A549 (cell line): Measurements from ENCODE around the gene DDX3X. TPM values are rescaled to one million over a fixed set of nuclear protein-coding genes. Genes with fewer than 3 reads are reported as not detected.
A peak's percentile ranks its signal among the peaks of the same experiment; 100 is the strongest.

Experiments
- ATAC-seq, 2 experiments: fragments of 200-7000 bp in 1 of 2; fragments of >200 bp in 1 of 2; cut with Nextera tagmentation in 1 of 2; cut with Tn5 transposase in 1 of 2; 3 replicates each; pipeline versions ENCODE4 v1.8.0 to v1.9.1; 2018 to 2020; ENCODE audit warnings: mild to moderate bottlenecking in 1 of 2, moderate library complexity in 1 of 2
- CTCF ChIA-PET: fragments of 300-600 bp; sonication (Branson Sonifier 250); formaldehyde crosslinking; extraction: SDS; loops from one replicate; lab custom pipeline; 2021; ENCODE audit warnings: antibody characterized with exemption, inconsistent platforms; lab: Yijun Ruan, JAX
- POLR2A ChIA-PET: fragments of 350-600 bp; formaldehyde crosslinking; extraction: SDS; loops from one replicate; lab custom pipeline; 2021; ENCODE audit warnings: antibody characterized with exemption, inconsistent platforms; lab: Yijun Ruan, JAX
- DNase-seq, 2 experiments: peaks; one replicate each; pipeline versions ENCODE4 v3.0.0 to v3.0.0-alpha.2; 2011 to 2016; ENCODE audit warnings: low read depth in 1 of 2, low spot score in 1 of 2
- FAIRE-seq: peaks from 2 replicates; lab custom pipeline; 2011; peaks lifted over from hg19 to GRCh38; lab: Jason Lieb, UNC
- H3K27ac ChIP-seq, 2 experiments: fragments of >200 bp; sonication (Bioruptor Twin); formaldehyde crosslinking; 3 replicates each; pipeline ENCODE4 v1.5.1; 2016 to 2017
- H3K4me1 ChIP-seq: fragments of >200 bp; sonication (Bioruptor Twin); formaldehyde crosslinking; 3 replicates; pipeline ENCODE4 v1.6.1; 2016
- H3K4me2 ChIP-seq: fragments of >200 bp; sonication (Bioruptor Twin); formaldehyde crosslinking; 3 replicates; pipeline ENCODE4 v1.6.1; 2016
- H3K4me3 ChIP-seq: fragments of >200 bp; sonication (Bioruptor Twin); formaldehyde crosslinking; 3 replicates; pipeline ENCODE4 v1.5.1; 2016
- H3K9me3 ChIP-seq: fragments of >200 bp; sonication (Bioruptor Twin); formaldehyde crosslinking; 3 replicates; pipeline ENCODE4 v1.6.1; 2016
- EHMT2 ChIP-seq: fragments of 200-600 bp; sonication (generic); IDR thresholded peaks from 2 replicates; pipeline ENCODE4 v1.6.1; 2016; ENCODE audit warnings: antibody characterized with exemption, low read depth, mild to moderate bottlenecking, moderate library complexity
- EP300 ChIP-seq, 2 experiments: fragments of >200 bp; sonication (Bioruptor Twin); formaldehyde crosslinking; IDR thresholded peaks; 2 replicates in 1 of 2; 3 replicates in 1 of 2; pipeline ENCODE4 v1.6.1; 2016 to 2017
- FOSB ChIP-seq: fragments of 250-450 bp; sonication (Bioruptor Pico); IDR thresholded peaks from 2 replicates; pipeline ENCODE4 v1.5.0; 2020; ENCODE audit warnings: mild to moderate bottlenecking, moderate library complexity
- FOSL2 ChIP-seq, 2 experiments: fragments of 450-650 bp in 1 of 2; fragments of >200 bp in 1 of 2; sonication (Bioruptor Twin) in 1 of 2; formaldehyde crosslinking; IDR thresholded peaks; 2 replicates each; pipeline versions ENCODE4 v1.5.0 to v1.6.1; 2016 to 2020; ENCODE audit warnings: mild to moderate bottlenecking in 1 of 2, moderate library complexity in 1 of 2
- HDAC2 ChIP-seq: fragments of 200-600 bp; sonication (generic); IDR thresholded peaks from 2 replicates; pipeline ENCODE4 v1.6.1; 2016
- HOXA7 ChIP-seq: fragments of 250-450 bp; sonication (Bioruptor Pico); IDR thresholded peaks from 2 replicates; pipeline ENCODE4 v1.5.0; 2020; ENCODE audit warnings: mild to moderate bottlenecking, moderate library complexity
- HOXB13 ChIP-seq: fragments of 250-450 bp; sonication (Bioruptor Pico); IDR thresholded peaks from 2 replicates; pipeline ENCODE4 v1.5.0; 2020; ENCODE audit warnings: low read depth, mild to moderate bottlenecking, moderate library complexity
- HOXB5 ChIP-seq: fragments of 250-450 bp; sonication (Bioruptor Pico); IDR thresholded peaks from 2 replicates; pipeline ENCODE4 v1.5.0; 2020; ENCODE audit warnings: mild to moderate bottlenecking, moderate library complexity
- JUN ChIP-seq, 2 experiments: fragments of >200 bp; sonication (Bioruptor Twin); formaldehyde crosslinking; IDR thresholded peaks; 2 replicates in 1 of 2; 3 replicates in 1 of 2; pipeline ENCODE4 v1.6.1; 2016 to 2017
- JUNB ChIP-seq: fragments of >200 bp; sonication (Bioruptor Twin); formaldehyde crosslinking; IDR thresholded peaks from 2 replicates; pipeline ENCODE4 v1.6.1; 2016
- MAFK ChIP-seq: fragments of 450-650 bp; IDR thresholded peaks from 2 replicates; pipeline ENCODE4 v1.6.1; 2014; ENCODE audit not compliant: partially characterized antibody
- RARB ChIP-seq: fragments of 250-450 bp; sonication (Bioruptor Pico); IDR thresholded peaks from 2 replicates; pipeline ENCODE4 v1.8.0; 2021; ENCODE audit warnings: mild to moderate bottlenecking, moderate library complexity
- RNF2 ChIP-seq: fragments of 200-600 bp; sonication (generic); IDR thresholded peaks from 2 replicates; pipeline ENCODE4 v1.6.1; 2016; ENCODE audit warnings: low read depth, mild to moderate bottlenecking, antibody characterized with exemption, moderate library complexity, borderline replicate concordance
- SMC3 ChIP-seq: fragments of >200 bp; sonication (Bioruptor Twin); formaldehyde crosslinking; IDR thresholded peaks from 3 replicates; pipeline ENCODE4 v1.6.1; 2018; ENCODE audit warnings: inconsistent platforms
- ZFP36 ChIP-seq: fragments of 450-650 bp; IDR thresholded peaks from 2 replicates; pipeline ENCODE4 v1.6.1; 2014; ENCODE audit warnings: borderline replicate concordance; ENCODE audit not compliant: partially characterized antibody
- WGBS: methylation state at CpG from one replicate; pipeline ENCODE4 v1.1.6; 2017; ENCODE audit errors: missing lambda C conversion rate; 5-methylcytosine and 5-hydroxymethylcytosine counted together
- polyA plus RNA-seq, 4 experiments: library from polyadenylated mRNA; depleted of rRNA in 3 of 4; stranded (reverse); fragments of >200 nt; fragmentation: RNase III in 1 of 4; extraction: RNeasy Plus Mini Kit Qiagen cat#74134 plus additional on column Dnase treatment in 1 of 4; gene quantifications; 2 replicates in 3 of 4; 3 replicates in 1 of 4; pipeline ENCODE4 v1.2.3, GENCODE V29; 2011 to 2017
- TF ChIP-seq, protein P1 (sequence below): fragments of 150-350 bp; IDR thresholded peaks from 2 replicates; pipeline ENCODE4 v1.6.1; 2014; ENCODE audit warnings: low read depth, mild to moderate bottlenecking, low read length
- TF ChIP-seq, protein P2 (sequence below): IDR thresholded peaks from 2 replicates; pipeline ENCODE4 v1.6.1; 2012
- TF ChIP-seq, protein P3 (sequence below): fragments of 450-650 bp; IDR thresholded peaks from 2 replicates; pipeline ENCODE4 v1.6.1; 2014; ENCODE audit warnings: antibody characterized with exemption
- TF ChIP-seq, protein P4 (sequence below): fragments of 250-450 bp; sonication (Bioruptor Pico); IDR thresholded peaks from 2 replicates; pipeline ENCODE4 v1.5.0; 2021; ENCODE audit warnings: mild to moderate bottlenecking, moderate library complexity, borderline replicate concordance

Gene DDX3X
- polyA plus RNA-seq, 2 of the 4 experiments (the other 2 are of a cell fraction): 216 to 341 TPM

DNA sequence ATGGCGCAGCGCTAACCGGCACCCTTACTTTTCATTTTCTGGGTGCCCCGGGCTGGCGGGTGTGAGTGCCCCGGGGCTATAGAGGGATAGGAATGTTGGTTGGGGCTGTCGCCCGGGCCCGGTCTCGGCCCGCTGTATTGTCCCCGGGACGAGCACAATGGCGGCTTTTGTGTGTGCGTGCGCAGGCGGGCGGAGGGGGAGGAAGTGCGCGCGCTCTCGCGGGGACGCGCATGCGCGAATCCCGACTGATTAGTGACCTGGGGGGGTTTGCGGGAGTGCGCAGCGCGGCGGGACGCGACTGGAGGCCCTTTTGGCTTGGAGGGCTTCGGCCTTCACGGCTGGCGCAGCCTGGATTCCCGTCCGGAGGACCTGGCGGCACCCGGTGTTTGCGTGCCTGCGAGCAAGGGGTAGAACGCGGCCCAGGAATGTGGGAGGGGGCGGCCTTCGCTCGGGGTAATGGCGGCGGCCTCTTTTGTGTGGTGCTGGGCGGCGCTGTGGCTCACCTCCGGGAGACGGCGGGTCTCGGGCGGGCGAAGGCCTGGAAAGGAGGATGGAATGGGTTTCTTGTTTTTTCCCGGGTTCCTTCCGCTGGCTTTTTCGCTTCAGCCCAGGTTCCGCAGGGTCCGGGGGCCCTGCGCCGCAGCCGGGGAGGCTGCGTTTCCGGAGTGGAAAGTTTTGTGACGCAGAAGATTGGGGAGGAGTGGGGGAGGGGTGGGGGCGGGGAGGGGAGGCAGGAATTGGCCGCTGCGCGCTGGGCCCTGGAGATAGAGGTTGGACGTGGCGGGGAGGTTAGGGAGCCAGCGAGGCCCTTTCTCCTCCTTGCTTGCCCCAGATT is 618 bp downstream of the DDX3X start (continued):
- no peak for TF ChIP-seq ZFP36
- no peak for TF ChIP-seq RNF2
- TF ChIP-seq HOXB13: no peak
- TF ChIP-seq SMC3: no peak
- TF ChIP-seq JUNB: no peak
- TF ChIP-seq, protein P1, sequence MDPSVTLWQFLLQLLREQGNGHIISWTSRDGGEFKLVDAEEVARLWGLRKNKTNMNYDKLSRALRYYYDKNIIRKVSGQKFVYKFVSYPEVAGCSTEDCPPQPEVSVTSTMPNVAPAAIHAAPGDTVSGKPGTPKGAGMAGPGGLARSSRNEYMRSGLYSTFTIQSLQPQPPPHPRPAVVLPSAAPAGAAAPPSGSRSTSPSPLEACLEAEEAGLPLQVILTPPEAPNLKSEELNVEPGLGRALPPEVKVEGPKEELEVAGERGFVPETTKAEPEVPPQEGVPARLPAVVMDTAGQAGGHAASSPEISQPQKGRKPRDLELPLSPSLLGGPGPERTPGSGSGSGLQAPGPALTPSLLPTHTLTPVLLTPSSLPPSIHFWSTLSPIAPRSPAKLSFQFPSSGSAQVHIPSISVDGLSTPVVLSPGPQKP: no peak
- TF ChIP-seq FOSB (CRISPR knock-in tag): peak; percentile 49; the same call in 1 of the 2 replicates
- TF ChIP-seq EHMT2: no peak
- TF ChIP-seq RARB (CRISPR knock-in tag): no peak

DNA sequence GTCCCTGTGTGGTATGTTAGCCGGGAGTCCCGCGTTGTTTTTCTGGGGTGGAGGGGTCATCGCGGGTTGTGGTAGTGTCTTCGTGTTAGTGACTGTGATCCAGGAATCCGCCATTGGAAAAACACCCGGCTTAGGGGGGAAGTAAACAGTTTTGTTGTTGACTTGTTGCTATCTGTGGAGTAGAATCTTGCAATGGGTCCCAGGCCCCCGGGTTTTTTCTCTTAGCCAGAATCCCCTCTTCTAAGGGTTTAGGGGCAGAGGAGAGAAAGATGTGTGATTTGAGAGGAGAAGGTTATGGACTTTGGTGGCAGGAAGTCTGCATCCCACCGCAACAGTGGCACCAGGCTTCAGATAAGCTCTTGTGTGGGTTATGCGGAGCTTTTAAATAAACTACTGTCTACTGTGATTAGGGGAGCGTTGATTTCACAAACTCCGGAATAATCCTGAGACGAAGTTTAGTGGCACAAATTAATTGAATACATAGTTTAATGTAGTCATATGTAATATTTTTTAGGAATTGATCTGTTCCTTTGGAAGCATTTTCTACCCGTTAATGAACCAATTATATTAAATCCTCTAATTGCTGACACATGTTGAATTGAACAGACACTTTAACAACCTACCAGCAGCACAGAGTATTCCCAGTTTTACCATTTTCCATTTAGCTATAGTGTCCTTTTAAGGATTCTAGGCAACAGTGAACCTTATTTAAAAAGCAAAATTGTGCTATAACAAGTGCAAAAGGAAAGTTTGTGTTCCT is 1.4 kb downstream of the DDX3X start:
- Histone ChIP-seq H3K9me3 (no peaks in the 10 kb centered on the region), H3K4me3 (peak overlapping the region; percentile 95), H3K4me1 (peaks cover 33% of the 10 kb centered on the region), H3K4me2 (peak overlapping the region; percentile 96), H3K27ac (peak overlapping the region; percentile 97 to 100)
- CTCF ChIA-PET: interaction anchor here (1.4 kb wide), 1 partner anchor 106 kb away, joined by 5 read pairs; no protein-coding TSS in a partner anchor
- DNase-seq (no peak), FAIRE-seq (no peak), ATAC-seq (no peak)
- POLR2A ChIA-PET: no interaction called here
- WGBS: 2% methylated on average over 12 of the region's 15 CpGs
- TF ChIP-seq EP300 (IDR thresholded peaks at IDR 0.05) (no peak), MAFK (peak; percentile 40)

DNA sequence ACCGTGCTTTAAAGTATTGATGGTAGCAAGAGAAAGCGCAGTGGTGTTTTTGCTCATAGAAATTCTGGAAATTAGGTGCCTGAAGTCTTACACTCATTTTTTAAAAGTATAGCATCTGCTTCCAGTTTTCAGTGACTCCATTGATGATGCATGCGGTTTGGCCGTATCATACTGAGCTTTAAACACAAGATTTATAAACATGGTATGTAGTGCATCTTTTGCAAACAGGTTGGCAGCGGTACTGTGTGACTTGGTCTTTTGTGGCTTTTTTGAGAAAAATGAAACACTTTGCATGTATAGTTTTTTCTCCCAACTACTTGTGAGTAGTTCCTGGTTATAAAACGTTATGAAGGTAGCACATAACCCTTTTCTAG is 2.0 kb downstream of the DDX3X start:
- DNase-seq (no peak), FAIRE-seq (no peak), ATAC-seq (no peak)
- peaks cover 38% of the 10 kb centered on the region for H3K4me1 ChIP-seq
- peak overlapping the region; percentile 95 for H3K4me3 ChIP-seq
- TF ChIP-seq FOSB (CRISPR knock-in tag): no peak
- no peak for TF ChIP-seq FOSL2 (IDR thresholded peaks at IDR 0.05)
- TF ChIP-seq FOSL2 (CRISPR knock-in tag; IDR thresholded peaks at IDR 0.05): no peak
- TF ChIP-seq EP300 (IDR thresholded peaks at IDR 0.05): no peak
- TF ChIP-seq HOXA7 (CRISPR knock-in tag): no peak
- TF ChIP-seq, protein P2, sequence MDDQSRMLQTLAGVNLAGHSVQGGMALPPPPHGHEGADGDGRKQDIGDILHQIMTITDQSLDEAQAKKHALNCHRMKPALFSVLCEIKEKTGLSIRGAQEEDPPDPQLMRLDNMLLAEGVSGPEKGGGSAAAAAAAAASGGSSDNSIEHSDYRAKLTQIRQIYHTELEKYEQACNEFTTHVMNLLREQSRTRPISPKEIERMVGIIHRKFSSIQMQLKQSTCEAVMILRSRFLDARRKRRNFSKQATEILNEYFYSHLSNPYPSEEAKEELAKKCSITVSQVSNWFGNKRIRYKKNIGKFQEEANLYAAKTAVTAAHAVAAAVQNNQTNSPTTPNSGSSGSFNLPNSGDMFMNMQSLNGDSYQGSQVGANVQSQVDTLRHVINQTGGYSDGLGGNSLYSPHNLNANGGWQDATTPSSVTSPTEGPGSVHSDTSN: no peak
- no peak for TF ChIP-seq HOXB5 (CRISPR knock-in tag)
- no peak for TF ChIP-seq JUN (IDR thresholded peaks at IDR 0.05)
- TF ChIP-seq HDAC2: no peak
- POLR2A ChIA-PET: no interaction called here
- H3K9me3 ChIP-seq: no peaks in the 10 kb centered on the region
- H3K4me2 ChIP-seq: peak overlapping the region; percentile 96
- peak overlapping the region; percentile 97 to 100; a peak in 3 of 6 replicates for H3K27ac ChIP-seq
- CTCF ChIA-PET: interaction anchor here (1.4 kb wide), 1 partner anchor 106 kb away, joined by 5 read pairs; no protein-coding TSS in a partner anchor
- WGBS: 7% methylated on average over 6 of the region's 6 CpGs

DNA sequence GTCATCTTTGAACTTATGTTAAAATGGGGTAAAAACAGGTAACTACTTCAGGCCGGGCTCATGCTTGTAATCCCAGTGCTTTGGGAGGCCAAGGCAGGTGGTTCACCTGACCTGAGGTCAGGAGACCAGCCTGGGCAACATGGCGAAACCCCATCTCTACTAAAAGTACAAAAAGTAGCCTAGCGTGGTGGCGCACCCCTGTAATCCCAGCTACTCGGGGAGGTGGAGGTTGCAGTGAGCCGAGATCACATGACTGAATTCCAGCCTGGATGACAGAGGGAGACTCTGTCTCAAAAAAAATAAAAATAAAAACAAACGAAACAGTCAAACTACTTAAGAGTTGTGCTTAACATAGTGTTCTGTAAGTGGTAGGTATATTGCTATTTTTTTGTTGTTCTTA is 2.5 kb downstream of the DDX3X start:
- DNase-seq (no peak), FAIRE-seq (no peak), ATAC-seq (no peak)
- TF ChIP-seq, protein P3, sequence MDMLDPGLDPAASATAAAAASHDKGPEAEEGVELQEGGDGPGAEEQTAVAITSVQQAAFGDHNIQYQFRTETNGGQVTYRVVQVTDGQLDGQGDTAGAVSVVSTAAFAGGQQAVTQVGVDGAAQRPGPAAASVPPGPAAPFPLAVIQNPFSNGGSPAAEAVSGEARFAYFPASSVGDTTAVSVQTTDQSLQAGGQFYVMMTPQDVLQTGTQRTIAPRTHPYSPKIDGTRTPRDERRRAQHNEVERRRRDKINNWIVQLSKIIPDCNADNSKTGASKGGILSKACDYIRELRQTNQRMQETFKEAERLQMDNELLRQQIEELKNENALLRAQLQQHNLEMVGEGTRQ: peak; percentile 41; the same call in 1 of the 2 replicates
- TF ChIP-seq, protein P4, sequence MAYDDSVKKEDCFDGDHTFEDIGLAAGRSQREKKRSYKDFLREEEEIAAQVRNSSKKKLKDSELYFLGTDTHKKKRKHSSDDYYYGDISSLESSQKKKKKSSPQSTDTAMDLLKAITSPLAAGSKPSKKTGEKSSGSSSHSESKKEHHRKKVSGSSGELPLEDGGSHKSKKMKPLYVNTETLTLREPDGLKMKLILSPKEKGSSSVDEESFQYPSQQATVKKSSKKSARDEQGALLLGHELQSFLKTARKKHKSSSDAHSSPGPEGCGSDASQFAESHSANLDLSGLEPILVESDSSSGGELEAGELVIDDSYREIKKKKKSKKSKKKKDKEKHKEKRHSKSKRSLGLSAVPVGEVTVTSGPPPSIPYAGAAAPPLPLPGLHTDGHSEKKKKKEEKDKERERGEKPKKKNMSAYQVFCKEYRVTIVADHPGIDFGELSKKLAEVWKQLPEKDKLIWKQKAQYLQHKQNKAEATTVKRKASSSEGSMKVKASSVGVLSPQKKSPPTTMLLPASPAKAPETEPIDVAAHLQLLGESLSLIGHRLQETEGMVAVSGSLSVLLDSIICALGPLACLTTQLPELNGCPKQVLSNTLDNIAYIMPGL: no peak
- 28% methylated on average over 7 of the region's 7 CpGs for WGBS
- ChIA-PET CTCF (no interaction called here), POLR2A (no interaction called here)
- Histone ChIP-seq H3K4me3 (peak overlapping the region; percentile 95), H3K9me3 (no peaks in the 10 kb centered on the region), H3K4me2 (peak overlapping the region; percentile 96), H3K27ac (peak overlapping the region in 1 of 2 experiments; percentile 100; a peak in 1 of 6 replicates), H3K4me1 (peaks cover 43% of the 10 kb centered on the region)
